Neuron (in vitro differentiated cells): Measurements from ENCODE around the gene ALG12.

Experiments
- H2AFZ ChIP-seq: one replicate; pipeline ENCODE4 v1.6.1; 2013; ENCODE audit warnings: low read depth, mild to moderate bottlenecking, inconsistent platforms, low read length, moderate library complexity
- H3K27me3 ChIP-seq: one replicate; pipeline ENCODE4 v1.6.1; 2013; ENCODE audit warnings: low read length; ENCODE audit not compliant: insufficient read depth
- H3K36me3 ChIP-seq: one replicate; pipeline ENCODE4 v1.6.1; 2013; ENCODE audit warnings: low read length; ENCODE audit not compliant: insufficient read depth
- H3K4me1 ChIP-seq: one replicate; pipeline ENCODE4 v1.6.1; 2013; ENCODE audit warnings: low read length; ENCODE audit not compliant: insufficient read depth
- H3K4me3 ChIP-seq: 2 replicates; pipeline ENCODE4 v1.5.1; 2013; ENCODE audit warnings: mild to moderate bottlenecking, low read length, moderate library complexity
- H3K9me3 ChIP-seq: one replicate; pipeline ENCODE4 v1.6.1; 2013; ENCODE audit warnings: low read length

ALG12 gene

GRCh38 chr22:49869845-49870712, 48.2 kb downstream of the ALG12 start:
- Histone ChIP-seq H3K4me1 (no peaks in the 10 kb centered on the region), H3K9me3 (peaks cover 38% of the 10 kb centered on the region), H2AFZ (no peak overlapping the region), H3K27me3 (no peaks in the 10 kb centered on the region), H3K4me3 (no peak overlapping the region), H3K36me3 (peaks cover 15% of the 10 kb centered on the region)

DNA sequence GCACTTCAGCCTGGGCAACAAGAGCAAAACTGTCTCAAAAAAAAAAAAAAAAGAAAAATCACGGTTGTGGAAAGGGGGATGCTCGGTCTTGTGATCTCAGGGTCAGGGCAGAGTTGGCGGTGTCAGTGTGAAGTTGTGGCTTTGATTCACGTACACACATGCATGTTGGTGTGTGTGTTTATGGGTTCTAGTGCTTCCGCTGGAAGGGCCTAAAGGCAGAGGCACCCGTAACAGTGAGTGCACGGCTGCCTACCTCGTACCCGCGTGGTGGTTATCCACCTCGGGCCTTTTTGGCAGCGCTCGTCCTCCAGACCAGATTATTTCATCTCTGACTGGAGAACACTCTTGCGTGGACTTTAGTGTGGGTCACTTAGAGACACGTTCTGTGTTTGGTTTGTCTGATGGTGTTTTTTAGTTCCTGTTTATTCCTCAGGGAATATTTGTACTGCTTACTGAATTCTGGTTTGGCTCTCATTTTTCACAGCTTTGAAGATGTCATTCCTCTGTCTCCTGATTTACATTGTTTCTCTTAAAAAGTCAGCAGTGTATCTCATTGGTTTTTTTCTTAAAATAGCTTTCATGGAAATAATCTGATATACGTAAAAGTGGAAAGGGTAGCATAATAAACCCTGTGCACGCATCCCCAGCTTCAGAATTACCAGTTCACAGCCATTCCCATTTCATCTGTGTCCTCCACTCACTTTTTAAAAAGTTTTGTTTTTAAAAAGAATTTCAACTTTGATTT, 49.0 kb downstream of the ALG12 start:
- H3K4me3 ChIP-seq: no peak overlapping the region
- no peaks in the 10 kb centered on the region for H3K4me1 ChIP-seq
- no peaks in the 10 kb centered on the region for H3K27me3 ChIP-seq
- H3K9me3 ChIP-seq: peaks cover 40% of the 10 kb centered on the region
- no peak overlapping the region for H2AFZ ChIP-seq
- H3K36me3 ChIP-seq: peaks cover 15% of the 10 kb centered on the region

DNA sequence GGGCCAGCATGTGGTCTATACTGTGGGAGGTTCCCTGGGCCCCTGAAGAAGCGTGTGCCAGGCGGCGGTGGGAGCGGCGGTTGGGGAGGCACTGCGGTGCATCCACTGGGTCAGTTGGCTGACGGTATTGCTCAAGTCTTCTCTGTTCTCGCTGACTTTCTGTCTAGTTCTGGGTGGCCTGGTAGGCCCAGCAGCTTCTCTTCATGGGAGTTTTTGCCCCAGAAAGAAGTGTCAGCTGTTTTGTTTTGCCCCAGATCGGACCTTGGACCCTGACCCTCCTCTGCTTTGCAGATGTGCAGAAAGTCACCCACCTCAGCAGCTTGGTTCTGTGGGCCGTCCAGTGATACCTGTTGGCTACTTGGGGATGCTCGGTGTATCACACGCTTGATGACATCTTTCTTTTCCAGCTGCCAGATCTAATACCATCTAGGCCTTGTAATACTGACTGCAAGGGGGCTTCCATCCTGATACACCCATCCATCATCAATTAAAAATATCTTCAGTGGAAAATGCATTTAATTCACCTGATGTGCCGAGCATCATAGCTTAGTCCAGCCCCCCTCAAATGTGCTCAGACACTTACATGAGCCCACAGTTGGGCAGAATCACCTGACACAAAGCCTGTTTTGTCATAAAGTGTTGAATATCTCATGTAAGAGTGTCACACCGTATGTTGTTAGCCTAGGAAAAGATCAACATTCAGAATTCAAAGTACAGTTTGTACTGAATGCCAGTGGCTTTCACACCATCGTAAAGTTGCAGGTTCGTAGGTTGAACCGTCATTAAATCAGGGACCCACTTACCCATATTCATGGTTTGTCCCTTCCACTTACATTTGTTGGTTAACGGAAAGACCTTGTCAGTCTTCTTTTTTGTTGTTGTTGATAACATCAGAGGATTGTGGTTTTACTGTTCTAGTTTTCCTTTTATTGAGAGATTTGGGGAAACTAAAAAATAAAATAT, 50.7 kb downstream of the ALG12 start:
- Histone ChIP-seq H3K27me3 (no peaks in the 10 kb centered on the region), H3K4me3 (no peak overlapping the region), H3K9me3 (peaks cover 36% of the 10 kb centered on the region), H3K36me3 (peaks cover 6% of the 10 kb centered on the region), H3K4me1 (no peaks in the 10 kb centered on the region), H2AFZ (no peak overlapping the region)

GRCh38 chr22:49866646-49867045, 51.6 kb downstream of the ALG12 start:
- Histone ChIP-seq H3K4me3 (no peak overlapping the region), H3K27me3 (no peaks in the 10 kb centered on the region), H2AFZ (no peak overlapping the region), H3K36me3 (peaks cover 6% of the 10 kb centered on the region), H3K9me3 (peaks cover 36% of the 10 kb centered on the region), H3K4me1 (no peaks in the 10 kb centered on the region)

DNA sequence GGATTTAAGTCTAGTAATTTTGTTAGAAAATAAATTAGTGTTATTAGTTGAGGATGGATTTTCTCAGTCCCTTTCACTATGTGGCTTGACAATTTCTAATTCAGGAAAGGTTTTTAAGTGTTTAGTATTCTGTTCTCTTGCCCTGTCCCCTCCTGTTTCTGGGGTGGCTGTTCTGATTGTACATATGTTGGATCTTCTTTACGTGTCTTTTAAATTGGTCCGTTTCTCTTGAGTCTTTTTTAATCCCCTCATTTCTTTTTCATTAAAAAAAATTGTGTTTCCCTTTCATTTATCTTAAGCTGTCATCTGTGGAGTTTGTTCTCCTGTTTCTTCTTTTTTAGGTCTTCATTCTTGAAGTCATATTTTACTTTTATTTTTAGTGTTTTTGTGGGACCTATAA, 52.1 kb downstream of the ALG12 start:
- Histone ChIP-seq H3K4me3 (no peak overlapping the region), H3K9me3 (peaks cover 36% of the 10 kb centered on the region), H3K4me1 (no peaks in the 10 kb centered on the region), H3K36me3 (peaks cover 6% of the 10 kb centered on the region), H2AFZ (no peak overlapping the region), H3K27me3 (no peaks in the 10 kb centered on the region)

DNA sequence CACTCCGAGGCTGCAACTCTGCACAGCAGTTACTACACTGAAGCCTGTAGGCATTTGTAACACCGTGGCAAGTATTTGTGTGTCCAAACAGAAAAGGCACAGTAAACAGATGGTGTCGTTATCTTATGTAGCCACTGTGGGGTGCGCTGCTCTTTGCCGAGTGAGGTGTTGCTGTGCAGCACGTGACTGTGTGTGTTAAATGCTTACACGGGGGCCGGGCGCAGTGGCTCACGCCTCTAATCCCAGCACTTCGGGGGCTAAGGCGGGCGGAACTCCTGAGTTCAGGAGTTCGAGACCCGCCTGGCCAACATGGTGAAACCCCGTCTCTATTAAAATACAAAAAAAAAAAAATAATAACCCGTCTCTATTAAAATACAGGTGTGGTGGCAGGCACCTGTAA, 53.1 kb downstream of the ALG12 start:
- Histone ChIP-seq H3K9me3 (peaks cover 36% of the 10 kb centered on the region), H3K27me3 (no peaks in the 10 kb centered on the region), H3K4me1 (no peaks in the 10 kb centered on the region), H2AFZ (no peak overlapping the region), H3K36me3 (peaks cover 6% of the 10 kb centered on the region), H3K4me3 (no peak overlapping the region)

DNA sequence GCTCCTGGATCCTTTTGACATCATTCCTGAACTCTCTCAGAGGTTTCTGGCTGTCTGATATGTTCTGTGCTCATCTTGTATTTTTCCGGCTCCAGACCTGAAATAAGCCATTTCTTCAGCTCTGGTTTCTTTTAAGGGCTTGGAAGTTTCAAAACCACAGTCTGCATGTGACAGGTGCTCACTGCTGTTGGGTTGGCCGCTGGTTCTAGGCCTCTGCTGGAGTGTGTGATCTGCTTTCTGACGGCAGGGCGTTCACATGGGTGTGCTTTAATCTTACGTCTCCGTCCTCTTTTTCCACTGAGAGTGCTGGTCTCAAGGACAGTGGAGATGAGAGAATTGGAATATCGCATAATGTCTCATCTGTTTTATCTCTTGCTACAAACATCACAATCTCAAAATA, 54.3 kb downstream of the ALG12 start:
- Histone ChIP-seq H3K9me3 (peaks cover 29% of the 10 kb centered on the region), H3K4me3 (no peak overlapping the region), H2AFZ (no peak overlapping the region), H3K36me3 (peaks cover 6% of the 10 kb centered on the region), H3K27me3 (no peaks in the 10 kb centered on the region), H3K4me1 (no peaks in the 10 kb centered on the region)

DNA sequence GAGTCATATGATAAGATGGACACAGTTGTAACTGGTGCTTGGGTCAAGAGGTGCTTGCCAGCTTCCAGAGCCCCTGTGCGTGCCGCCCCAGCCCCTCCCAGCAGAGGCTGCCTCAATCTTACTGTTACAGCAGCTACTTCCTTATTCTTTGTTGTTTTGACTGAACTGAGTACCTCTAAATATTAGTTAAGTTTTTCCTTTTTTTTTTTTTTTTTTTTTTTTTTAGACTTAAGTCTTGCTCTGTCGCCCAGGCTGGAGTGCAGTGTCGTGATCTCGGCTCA, 55.8 kb downstream of the ALG12 start:
- Histone ChIP-seq H3K27me3 (no peaks in the 10 kb centered on the region), H3K36me3 (peaks cover 4% of the 10 kb centered on the region), H2AFZ (no peak overlapping the region), H3K4me1 (no peaks in the 10 kb centered on the region), H3K9me3 (peaks cover 29% of the 10 kb centered on the region), H3K4me3 (no peak overlapping the region)

DNA sequence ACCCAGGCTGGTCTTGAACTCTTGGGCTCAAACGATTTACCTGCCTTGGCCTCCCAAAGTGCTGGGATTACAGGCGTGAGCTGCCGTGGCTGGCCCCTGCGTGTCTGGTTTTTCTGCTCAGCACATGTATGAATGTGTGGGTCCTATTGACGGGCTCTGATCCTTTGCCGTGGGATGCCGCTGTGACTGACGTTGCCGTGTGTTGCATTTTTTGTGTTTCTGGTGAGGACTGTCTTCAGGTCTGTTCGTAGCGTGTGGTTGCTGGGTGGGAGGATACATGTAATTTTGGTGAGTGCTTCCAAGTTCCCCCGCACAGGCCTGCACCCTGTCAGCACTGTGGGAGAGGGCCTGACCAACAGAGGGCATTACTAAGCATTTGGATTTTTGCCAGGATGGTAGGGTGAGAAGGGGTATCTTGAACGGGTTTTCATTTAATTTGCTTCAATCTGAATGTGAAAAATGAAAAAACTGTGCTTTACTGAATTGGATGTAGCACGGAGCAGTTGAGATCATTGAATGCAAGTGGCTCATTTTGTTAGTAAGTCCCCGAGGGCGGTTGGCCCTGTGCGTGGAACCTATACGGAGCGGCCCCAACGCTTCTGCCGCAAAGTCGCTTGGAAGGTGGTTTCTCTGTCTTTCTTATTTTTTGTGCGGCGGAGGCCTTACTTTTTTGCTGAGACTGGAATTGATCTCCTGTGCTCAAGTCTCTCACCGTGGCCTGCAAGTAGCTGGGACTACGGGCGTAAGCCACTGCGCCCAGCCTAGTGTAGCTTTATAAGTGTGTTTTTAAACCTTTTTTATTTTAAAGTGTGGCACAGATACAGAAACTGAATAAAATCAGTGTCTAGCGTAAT, 56.4 kb downstream of the ALG12 start:
- peaks cover 9% of the 10 kb centered on the region for H3K36me3 ChIP-seq
- H3K4me1 ChIP-seq: no peaks in the 10 kb centered on the region
- H2AFZ ChIP-seq: no peak overlapping the region
- no peaks in the 10 kb centered on the region for H3K27me3 ChIP-seq
- H3K9me3 ChIP-seq: peaks cover 24% of the 10 kb centered on the region
- no peak overlapping the region for H3K4me3 ChIP-seq

DNA sequence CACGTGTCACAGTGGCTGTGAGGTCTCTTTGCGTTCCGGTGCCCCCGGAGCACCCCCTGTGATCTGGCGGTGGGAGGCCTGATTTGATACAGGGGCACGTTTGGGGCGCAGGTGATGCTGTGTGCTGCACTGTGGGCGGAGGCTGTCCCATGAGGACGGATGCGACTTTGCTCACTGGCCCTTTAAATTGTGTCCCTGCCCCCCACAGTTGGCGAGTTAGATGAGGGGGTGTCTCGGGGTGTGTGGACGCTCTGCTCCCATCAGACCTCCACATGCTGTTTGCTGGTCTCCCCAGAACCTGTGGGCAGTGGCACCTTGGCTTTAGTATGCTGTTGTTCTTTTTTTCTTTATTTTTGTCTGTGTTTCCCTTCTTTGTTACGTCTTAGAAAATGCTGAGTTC, 59.4 kb downstream of the ALG12 start:
- no peak overlapping the region for H3K4me3 ChIP-seq
- peaks cover 12% of the 10 kb centered on the region for H3K9me3 ChIP-seq
- H3K27me3 ChIP-seq: no peaks in the 10 kb centered on the region
- H2AFZ ChIP-seq: no peak overlapping the region
- H3K4me1 ChIP-seq: peaks cover 17% of the 10 kb centered on the region
- peaks cover 6% of the 10 kb centered on the region for H3K36me3 ChIP-seq

DNA sequence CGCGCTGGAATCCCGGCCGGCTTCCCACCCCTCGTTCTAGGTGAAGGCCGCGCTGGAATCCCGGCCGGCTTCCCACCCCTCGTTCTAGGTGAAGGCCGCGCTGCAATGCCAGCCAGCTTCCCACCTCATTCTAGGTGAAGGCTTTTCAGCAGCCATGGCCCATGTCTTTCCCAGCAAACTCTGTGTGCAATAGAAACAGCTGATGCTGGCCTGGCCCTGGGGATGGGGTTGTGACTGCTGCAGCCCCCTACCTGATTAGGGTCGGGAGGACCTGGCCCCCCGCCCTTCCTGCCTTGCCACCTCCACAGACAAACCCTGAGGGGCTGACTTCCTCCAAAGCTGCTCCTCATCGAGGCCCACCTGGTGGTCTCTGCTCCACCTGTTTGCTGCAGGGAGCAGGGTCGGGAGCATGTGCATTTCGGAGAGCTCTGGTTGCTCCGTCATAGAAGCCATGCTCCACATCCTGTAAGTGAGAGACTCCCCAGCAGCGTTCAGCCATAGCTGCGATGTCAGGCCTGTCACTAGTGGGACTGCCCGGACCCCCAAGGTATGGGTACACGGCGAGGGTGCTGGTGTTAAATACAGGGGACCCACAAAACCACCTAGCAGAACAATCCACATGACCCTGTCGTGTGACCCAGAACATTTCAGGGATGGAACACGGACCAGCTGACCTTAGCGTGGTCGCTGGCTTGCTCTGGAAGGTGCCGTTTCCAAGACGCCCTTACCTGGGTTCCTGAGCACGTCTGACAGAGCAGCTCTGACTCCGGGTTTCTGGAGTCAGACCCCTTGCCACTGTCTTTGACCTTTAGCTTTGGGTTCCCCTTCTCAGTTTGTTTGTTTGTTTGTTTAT, 61.2 kb downstream of the ALG12 start:
- no peak overlapping the region for H3K4me3 ChIP-seq

More for the DNA sequence above, 61.2 kb downstream of the ALG12 start:
- Histone ChIP-seq H3K36me3 (peaks cover 6% of the 10 kb centered on the region), H3K9me3 (peaks cover 12% of the 10 kb centered on the region), H2AFZ (no peak overlapping the region), H3K27me3 (no peaks in the 10 kb centered on the region), H3K4me1 (peaks cover 17% of the 10 kb centered on the region)
